ENCODE results near the gene PHF21A.

The PHF21A gene

GRCh38 chr11:46149342-46149741 is 28.1 kb upstream of the PHF21A start:
- DNase-seq (ENCODE audit: low read depth, low spot score) = no peak
- H3K4me3 ChIP-seq (ENCODE audit: low read depth, low read length) = no peak overlapping the region
- TF ChIP-seq CTCF (IDR thresholded peaks at IDR 0.05; ENCODE audit: low read depth, low read length) = no peak
- in situ Hi-C loops (cut with HindIII; ENCODE audit: low sequenced_read_pairs) = no loop called here

- no peak overlapping the region for H3K4me3 ChIP-seq (ENCODE audit: low read depth, low read length)
- DNase-seq (ENCODE audit: low read depth, low spot score) = no peak
- in situ Hi-C loops (cut with HindIII; ENCODE audit: low sequenced_read_pairs) = no loop called here
- TF ChIP-seq CTCF (IDR thresholded peaks at IDR 0.05; ENCODE audit: low read depth, low read length) = no peak
These were observed 23.5 kb upstream of the PHF21A start for GRCh38 chr11:46144741-46145140.

DNA sequence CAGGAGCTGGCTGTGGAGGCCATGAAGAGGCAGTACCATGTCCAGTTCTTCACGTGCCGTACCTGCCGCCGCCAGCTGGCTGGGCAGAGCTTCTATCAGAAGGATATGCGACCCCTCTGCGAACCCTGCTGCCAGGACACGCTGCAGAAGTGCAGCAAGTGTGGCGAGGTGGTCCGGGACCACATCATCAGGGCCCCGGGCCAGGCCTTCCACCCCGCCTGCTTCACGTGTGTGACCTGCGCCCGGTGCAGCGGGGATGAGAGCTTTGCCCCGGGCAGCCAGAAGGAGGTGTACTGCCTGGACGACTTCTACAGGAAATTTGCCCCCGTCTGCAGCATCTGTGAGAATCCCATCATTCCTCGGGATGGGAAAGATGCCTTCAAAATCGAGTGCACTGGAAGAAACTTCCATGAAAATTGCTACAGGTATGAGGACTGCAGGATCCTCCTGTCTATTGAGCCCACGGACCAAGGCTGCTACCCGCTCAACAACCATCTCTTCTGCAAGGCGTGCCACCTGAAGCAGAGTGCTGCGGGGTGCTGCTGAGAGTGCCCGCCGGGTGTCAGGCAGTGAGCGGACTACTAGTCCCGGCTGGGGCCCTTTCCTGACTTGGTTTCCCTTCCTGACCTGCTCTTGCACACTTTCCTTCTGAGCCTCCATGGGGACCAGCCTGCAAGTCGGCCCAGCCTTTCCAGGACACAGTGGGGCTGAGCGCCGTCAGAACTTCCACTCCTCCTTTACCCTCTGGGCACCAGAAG is 22.0 kb upstream of the PHF21A start:
- in situ Hi-C loops (cut with HindIII; ENCODE audit: low sequenced_read_pairs) = no loop called here
- no peak for TF ChIP-seq CTCF (IDR thresholded peaks at IDR 0.05; ENCODE audit: low read depth, low read length)
- no peak for DNase-seq (ENCODE audit: low read depth, low spot score)
- no peak overlapping the region for H3K4me3 ChIP-seq (ENCODE audit: low read depth, low read length)

GRCh38 chr11:46142561-46142960 is 21.3 kb upstream of the PHF21A start:
- no peak for DNase-seq (ENCODE audit: low read depth, low spot score)
- H3K4me3 ChIP-seq (ENCODE audit: low read depth, low read length) = no peak overlapping the region
- in situ Hi-C loops (cut with HindIII; ENCODE audit: low sequenced_read_pairs) = no loop called here
- TF ChIP-seq CTCF (IDR thresholded peaks at IDR 0.05; ENCODE audit: low read depth, low read length) = no peak

DNA sequence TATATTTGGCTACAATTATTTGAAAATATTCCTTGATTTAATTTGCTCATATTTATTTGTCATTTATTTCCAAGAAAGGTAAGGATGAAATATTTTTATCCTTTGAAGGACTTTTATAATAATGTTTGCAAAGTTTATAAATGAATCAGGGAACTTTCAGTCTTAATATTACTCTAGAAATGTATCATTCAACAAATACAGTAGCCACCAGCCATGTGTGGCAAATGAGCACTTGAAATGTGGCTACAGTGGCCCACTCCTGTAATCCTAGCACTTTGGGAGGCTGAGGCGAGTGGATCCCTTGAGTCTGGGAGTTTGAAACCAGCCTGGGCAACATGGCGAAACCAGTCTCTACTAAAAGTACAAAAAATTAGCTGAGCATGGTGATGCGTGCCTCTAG is 20.3 kb upstream of the PHF21A start:
- H3K4me3 ChIP-seq (ENCODE audit: low read depth, low read length) = no peak overlapping the region
- DNase-seq (ENCODE audit: low read depth, low spot score) = no peak
- no peak for TF ChIP-seq CTCF (IDR thresholded peaks at IDR 0.05; ENCODE audit: low read depth, low read length)
- in situ Hi-C loops (cut with HindIII; ENCODE audit: low sequenced_read_pairs) = no loop called here

DNA sequence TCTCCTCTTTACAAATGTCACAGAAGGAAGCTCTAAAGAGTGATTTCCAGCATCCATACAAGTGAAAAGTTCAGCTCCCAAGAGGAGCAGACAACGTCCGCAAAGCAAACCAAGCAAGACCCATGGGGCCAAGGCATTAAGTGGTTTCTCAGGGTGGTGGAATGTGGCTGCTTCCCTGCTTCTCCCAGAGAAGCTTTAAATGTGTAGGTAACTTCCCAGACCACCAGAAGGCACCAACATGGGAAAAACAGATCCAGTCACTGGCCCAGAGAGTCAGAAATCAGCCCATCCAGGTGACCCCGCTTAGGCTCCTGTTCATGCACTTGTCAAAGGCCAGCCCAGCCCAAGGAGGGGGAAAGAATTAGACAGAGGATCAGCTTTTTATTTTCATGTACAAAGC is 13.3 kb upstream of the PHF21A start:
- no peak for DNase-seq (ENCODE audit: low read depth, low spot score)
- no peak for TF ChIP-seq CTCF (IDR thresholded peaks at IDR 0.05; ENCODE audit: low read depth, low read length)
- in situ Hi-C loops (cut with HindIII; ENCODE audit: low sequenced_read_pairs) = no loop called here
- no peak overlapping the region for H3K4me3 ChIP-seq (ENCODE audit: low read depth, low read length)
